ENCODE data around the gene CCDC57.

The CCDC57 gene

DNA sequence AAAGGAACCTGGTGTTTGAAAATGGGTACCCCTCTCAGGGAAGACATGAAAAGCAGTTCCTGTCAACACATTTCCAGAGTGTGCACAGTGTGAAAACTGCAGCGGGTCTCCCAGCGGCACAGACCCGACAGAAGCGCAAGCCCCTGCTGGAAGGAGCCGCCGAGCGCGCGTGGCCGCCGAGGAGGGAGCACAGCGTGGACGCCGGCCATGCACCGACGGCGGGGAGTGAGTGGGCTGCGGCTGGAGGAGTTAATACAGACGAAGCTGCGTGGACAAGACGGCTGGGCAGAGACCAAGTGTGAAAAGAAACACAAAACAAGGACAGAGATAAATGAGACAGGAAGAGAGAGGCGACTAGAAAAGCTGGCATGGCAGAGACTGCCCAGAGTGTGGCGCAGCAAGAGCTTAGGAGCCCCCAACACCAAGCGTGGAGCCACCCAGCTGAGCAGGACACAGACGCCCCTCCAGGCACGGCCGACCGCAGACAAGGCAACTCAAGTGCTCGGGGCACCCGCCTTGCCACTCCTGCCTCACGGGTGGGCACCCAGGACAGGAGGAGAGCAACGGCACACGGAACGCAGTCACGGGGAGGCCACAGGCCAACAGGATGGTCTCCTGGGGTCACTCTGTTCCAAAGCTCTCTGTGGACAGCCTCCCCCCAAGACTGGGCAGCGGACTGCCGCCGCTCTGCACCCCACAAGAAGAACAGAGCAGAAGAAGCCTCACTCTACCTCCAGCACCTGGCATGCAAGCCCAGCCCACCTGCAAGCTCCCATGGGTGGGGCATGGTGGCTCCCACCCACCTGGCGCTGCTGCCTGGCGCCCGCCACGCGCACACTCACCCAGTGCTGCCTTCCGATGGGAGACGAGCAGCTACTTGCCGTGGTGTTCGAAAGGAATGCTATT is 32.7 kb upstream of the CCDC57 start:
- no peak for DNase-seq

DNA sequence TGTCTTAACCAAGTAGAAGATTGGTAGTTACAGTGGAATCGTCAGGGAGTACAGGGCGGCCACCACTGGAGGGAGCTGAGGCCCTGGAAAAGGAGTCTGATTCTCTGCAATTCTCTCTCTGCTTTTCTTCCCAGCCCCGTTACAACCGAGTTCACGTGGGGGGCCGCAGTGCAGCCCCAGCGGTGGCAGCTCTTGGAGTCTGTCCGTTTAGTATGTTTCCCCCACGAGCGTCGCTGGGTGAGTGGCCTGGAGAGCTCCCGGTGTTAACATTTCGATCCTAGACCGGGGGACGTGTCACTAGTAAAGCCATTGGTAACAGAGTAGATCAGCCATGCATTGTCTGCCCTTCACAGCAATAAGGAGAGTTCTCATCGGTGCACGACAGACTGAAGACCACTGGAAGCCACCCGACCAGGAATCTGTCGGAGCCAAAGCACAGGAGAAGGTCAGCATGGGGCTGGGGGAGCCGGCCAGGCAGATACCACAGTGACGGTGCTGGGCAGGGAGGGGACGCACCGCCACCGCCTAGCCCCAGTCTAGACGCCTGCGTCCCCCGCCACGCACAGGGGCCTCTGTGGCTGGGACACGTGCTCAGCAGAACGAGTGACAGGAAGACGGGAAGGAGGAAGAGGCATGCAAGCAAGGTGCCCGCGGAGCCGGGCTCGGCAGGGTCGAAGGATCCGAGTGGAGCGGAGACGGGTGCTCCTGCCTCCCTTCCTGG is 31.9 kb upstream of the CCDC57 start:
- DNase-seq = peak; percentile 2

DNA sequence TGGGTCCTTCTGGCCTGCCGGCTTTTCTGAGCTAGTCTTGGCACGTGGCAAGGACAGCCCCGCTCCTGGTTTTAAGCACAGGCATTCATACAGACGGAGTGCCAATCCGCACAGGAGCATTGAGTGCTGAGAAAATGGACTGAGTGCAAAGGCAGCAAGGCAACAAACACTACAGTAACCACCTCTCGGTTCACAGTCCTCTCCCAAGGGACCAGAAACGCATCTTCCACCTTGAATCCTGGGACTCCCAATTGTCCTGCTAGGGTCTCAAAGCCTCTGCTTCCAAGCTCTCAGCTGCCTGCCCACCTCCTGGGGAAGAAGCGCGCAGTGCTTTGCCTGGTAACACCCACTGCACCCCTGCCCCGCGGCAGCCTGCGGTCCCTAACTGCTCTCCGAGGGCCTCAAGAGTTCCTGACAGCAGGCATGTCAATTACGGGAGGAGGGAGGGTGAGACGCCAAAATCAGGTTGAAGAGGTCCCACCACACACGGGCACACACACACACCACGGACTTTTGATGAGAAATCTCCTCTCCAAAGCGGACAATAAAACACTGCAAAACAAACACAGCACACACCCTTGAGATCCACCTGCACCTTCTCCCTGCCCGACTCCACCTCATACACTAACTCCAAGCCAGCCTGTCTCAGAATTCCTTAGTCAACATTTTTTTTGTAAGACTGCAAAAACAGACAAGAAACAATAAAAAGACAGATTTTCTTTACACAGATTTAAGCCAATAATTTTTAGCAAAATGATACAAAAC is 31.2 kb upstream of the CCDC57 start:
- DNase-seq = no peak

DNA sequence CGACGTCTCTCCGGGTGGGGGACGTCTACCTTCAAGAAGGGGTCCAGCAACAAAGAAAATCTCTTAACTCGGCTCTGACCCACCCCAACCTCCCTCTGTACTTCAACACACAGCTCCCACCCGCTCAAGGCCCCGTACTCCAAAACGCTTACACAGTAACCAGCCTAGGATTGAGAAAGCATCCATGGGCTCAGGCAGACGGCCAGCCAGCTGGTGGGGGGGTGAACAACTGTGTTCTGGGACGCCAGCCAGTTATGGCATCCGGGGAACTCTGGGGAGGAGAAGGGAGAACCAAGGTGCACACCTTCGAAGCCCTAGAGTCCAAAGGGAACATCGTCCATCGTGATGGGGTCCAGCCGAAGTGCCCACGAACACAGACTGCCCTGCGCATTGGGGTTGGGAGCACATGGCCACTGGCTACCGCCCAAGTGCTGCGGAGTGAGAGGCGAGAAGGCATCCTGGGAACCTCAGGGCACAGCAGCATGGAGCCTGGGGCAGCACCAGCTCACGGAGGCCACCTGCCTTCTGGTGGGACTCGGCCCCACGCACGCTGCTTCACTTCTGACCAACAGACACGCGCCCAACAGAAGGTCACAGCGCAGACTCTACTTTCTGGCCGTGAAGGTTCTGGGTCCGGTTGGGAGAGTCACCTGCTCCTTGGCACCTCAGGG is 30.5 kb upstream of the CCDC57 start:
- no peak for DNase-seq

DNA sequence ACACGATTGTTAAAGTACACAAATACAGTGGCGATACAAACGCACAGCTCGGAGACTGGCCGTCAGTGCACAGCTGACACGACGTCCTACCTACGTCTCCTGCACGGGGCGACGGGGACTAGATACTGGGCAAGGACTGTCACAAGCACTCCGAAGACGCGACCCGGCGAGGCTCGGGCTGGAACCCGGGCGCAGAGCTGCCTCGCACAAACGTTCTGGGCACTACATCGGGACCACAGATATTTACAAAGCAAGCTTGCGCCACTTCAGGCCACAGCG is 30.0 kb upstream of the CCDC57 start:
- no peak for DNase-seq

DNA sequence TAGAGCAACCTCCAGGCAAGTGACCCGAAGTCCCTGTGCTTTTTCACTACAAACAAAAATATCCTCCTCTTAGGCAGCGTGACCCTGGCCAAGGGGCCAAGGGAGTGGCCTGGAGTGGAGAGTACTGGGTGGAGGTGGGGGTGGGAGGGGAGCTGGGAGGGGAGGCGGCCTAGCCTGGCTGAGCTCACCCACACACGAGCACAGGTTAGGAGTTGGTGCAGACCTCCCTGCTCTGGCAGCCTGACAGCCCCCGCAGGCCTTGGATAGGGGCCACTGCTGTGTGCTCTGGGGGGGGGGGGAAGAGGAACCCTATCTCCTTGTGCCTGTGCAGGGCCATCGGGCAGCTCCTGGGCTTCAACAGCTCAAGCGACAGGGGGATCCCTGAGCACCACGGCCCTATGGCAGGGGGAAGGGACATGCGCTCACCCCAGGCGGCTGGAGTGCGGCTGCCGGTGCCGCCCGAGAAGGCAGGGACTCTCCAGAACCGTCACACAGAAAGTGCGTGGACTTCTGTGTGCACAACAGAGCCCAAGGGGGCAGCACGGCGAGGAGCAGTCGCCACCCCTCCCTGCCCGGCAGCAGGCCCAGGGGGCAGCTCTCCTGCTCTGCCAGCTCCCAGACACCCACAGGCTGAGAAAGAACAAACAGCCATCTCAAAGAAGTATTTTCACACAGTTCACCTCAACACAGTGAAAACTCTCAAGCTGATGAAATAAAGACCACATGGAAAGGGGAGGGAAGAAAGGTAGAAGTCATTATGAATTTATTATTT is 29.5 kb upstream of the CCDC57 start:
- no peak for DNase-seq

DNA sequence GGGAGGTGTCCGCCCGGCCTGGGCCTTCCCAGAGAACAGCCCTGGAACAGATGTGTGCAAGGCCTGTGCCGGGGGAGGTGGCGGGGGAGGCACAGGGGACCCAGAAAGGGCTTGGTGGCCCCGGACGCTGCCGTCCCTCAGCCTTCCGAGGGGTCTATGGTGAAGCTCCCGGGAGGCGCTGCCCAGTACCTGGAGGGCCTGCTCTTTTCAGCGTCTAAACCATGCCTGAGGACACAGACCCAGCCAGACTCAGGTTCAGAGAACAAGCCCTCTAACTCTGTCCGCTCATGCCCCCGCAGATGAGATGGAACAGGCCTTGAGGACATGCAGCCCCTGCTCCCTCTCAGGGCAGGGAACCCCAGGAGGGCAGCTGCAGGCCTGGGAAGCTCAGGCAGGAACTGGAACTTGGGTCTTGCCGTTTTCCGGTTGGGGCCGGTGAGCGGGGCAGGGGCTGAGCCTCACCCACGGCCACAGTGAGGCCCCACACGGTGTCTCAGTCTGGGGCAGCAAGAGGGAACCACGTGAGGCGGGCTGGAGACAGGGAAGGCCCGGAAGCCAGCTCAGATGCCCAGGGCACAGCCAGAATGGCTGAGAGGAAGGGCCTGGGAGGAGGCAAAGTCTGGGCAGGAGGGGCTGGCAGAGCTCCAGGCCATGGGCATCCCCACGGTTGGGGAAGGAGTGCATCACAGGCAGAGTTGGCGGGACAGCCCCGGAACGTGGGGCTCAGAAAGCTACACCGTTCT is 28.7 kb upstream of the CCDC57 start:
- DNase-seq = no peak

DNA sequence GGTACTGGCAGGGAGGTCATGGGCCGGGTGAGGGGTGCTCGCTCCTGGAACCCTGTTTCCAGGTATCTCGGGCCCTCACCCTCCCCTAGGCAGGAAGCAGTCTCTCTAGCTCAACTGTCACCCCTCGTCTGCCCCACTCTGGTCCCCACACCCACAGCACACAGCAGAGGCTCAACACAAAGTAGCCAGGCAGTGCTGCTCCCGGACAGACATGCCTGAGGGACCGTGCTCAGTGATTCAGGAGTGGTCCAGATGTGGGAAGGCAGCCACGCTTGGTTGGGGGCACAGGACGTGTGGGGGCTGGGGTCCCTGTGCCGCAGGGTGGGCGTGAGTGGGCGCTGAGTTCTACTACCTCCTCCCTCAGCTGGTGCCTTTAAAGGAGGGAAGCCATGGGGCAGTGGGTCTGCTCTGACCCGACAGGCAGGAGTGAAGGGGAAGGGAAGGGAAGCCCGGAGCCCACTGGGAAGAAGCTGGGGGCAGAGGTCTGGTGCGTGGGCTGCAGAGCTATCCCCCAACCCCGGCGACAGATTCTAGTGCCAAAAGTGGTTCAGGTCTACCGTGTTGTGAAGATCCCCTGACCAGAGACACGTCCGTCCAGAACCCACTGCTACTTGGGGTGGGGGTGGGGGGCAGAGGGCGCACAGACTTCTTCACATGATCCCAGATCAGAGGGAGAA is 28.0 kb upstream of the CCDC57 start:
- no peak for DNase-seq

DNA sequence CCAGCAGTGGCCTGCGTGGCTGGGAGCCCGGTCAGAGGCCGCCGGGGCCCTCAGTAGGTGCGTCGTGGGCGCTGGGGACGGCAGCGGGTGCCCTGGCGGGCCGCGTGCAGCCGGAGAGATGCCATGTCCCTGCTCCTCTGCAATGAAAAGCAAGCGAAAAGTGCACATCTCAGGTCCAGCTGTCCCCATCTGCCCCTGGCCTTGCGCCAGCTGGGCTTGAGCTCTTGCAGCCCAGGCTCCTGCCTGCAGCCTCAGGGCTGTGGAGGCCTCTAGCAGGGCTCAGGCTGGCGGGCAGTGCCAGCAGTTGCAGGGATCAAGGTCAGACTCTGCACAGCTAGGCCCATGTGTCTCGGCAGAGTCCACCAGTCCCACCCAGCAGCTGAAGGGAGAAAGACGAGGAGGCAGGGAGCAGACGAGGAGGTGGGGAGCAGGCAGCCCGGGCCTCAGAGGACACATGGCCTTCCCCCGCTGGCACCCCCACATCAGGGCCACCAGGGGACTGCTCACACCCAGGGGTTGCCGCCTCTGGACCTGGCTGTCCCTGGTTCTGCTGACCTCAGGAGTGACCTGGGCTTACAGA is 27.4 kb upstream of the CCDC57 start:
- DNase-seq = no peak

DNA sequence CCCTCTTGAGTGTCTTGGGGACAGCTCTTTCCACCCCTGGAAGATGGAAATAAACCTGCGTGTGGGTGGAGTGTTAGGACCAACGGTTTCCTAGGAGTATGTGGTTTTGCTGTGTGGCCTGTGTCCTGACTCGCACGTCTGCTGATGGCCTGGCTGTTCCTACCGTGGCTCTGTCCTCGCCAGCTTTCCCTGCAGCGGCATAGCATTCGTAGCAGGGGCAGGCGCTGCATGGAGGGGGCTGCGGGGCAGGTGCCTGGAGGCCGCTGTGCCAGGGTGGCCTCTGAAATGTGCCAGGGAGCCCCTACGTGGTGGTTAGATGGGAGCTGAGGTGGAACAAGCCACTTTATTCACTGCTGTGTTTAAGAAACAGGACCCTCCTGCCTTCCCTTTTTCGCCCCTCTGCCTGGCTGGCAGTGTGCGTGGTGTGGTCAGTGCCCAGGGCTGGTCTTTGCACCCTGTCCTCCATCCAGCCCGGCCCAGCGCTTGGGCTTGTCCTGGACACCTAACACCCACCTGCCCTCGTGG is 26.8 kb upstream of the CCDC57 start:
- DNase-seq = no peak

DNA sequence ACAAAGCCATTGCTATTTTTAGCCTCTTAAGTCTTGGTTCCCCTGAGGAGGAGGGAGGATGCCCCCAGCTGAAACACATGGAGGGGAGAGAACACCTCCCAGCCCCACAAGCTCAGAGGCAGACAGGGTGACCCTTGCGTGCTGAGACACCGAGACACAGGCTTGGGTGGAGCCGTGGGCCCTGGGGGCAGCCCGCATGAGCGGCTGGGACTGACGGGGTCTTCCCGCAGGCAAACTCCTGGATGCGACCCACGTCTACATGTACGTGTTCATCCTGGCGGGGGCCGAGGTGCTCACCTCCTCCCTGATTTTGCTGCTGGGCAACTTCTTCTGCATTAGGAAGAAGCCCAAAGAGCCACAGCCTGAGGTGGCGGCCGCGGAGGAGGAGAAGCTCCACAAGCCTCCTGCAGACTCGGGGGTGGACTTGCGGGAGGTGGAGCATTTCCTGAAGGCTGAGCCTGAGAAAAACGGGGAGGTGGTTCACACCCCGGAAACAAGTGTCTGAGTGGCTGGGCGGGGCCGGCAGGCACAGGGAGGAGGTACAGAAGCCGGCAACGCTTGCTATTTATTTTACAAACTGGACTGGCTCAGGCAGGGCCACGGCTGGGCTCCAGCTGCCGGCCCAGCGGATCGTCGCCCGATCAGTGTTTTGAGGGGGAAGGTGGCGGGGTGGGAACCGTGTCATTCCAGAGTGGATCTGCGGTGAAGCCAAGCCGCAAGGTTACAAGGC is 26.0 kb upstream of the CCDC57 start:
- DNase-seq = no peak

DNA sequence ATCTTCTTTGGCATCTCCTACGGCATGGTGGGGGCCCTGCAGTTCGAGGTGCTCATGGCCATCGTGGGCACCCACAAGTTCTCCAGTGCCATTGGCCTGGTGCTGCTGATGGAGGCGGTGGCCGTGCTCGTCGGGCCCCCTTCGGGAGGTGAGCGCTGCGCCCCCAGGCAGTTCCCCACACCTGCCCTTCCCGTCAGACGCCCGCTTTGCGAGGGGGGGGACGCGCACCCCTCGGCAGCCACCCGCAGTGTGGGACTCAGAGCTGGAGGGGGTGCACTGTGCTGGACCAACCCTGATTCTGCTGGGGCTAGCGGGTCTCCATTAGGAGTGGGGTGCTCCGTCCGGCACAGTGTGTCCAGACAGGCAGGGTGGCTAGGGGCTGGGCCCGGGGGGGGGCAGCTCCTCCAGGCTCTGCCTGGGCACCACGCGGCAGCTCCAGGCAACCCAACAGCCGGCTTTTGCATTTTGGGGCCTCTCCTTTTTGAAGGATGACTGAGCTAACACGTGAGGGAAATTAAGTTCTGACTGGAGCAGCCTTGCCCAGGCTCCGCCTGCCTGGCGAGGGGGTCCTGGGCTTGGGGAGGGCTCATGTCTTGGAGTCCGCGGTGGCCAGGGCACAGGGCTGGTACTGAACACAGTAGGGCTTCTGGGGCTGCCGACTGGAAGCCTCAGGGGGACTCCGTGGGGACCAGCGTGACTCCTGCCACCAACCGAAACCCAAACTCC is 25.3 kb upstream of the CCDC57 start:
- no peak for DNase-seq

DNA sequence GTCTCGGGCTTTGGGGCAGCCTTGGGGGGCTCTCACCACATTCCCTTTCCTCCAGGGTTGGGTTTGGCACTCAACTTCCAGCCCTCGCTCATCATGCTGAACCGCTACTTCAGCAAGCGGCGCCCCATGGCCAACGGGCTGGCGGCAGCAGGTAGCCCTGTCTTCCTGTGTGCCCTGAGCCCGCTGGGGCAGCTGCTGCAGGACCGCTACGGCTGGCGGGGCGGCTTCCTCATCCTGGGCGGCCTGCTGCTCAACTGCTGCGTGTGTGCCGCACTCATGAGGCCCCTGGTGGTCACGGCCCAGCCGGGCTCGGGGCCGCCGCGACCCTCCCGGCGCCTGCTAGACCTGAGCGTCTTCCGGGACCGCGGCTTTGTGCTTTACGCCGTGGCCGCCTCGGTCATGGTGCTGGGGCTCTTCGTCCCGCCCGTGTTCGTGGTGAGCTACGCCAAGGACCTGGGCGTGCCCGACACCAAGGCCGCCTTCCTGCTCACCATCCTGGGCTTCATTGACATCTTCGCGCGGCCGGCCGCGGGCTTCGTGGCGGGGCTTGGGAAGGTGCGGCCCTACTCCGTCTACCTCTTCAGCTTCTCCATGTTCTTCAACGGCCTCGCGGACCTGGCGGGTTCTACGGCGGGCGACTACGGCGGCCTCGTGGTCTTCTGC is 24.6 kb upstream of the CCDC57 start:
- no peak for DNase-seq

DNA sequence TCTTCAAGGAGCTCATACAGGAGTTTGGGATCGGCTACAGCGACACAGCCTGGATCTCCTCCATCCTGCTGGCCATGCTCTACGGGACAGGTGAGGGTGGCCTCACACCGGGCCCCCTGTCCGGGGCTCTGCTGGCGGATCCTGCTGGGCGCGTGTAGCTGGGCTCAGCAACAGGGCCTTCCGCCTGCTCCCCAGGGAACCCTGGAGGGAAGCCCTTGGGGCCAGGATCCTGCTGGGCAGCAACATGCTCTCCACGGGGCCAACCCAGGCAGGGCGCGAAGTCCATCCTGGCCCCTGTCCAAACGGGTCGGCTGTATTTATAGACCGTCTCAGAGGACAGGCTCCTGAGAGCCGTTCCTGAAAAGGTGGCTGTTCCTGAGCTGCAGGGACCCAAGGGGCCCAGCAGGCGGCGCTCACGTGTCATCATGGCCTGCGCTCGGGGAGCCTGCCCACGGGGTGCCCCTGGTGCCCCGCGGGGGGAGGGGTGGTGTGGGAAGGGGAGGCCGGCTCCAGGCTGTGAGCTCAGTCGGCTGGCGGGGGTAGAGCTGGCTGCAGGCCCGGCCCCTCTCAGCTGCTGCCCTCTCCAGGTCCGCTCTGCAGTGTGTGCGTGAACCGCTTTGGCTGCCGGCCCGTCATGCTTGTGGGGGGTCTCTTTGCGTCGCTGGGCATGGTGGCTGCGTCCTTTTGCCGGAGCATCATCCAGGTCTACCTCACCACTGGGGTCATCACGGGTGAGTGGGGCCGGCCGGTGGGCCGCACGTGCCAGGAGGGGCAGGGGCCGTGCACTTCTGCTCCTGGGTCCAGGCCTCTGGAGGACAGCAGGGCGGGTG is 23.7 kb upstream of the CCDC57 start:
- DNase-seq = peak; percentile 62

DNA sequence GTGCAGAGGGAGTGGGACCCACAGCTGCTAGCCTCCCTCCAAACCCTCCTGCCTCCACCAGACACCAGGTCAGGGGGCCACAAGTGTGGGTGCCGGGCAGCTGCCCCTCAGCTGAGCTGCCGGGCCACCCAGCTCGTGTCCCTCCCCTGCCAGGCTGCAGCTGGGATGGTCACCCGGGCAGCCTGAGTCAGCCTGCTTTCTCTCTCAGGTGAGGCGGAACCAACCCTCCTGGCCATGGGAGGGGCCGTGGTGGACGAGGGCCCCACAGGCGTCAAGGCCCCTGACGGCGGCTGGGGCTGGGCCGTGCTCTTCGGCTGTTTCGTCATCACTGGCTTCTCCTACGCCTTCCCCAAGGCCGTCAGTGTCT is 23.1 kb upstream of the CCDC57 start:
- DNase-seq = no peak

DNA sequence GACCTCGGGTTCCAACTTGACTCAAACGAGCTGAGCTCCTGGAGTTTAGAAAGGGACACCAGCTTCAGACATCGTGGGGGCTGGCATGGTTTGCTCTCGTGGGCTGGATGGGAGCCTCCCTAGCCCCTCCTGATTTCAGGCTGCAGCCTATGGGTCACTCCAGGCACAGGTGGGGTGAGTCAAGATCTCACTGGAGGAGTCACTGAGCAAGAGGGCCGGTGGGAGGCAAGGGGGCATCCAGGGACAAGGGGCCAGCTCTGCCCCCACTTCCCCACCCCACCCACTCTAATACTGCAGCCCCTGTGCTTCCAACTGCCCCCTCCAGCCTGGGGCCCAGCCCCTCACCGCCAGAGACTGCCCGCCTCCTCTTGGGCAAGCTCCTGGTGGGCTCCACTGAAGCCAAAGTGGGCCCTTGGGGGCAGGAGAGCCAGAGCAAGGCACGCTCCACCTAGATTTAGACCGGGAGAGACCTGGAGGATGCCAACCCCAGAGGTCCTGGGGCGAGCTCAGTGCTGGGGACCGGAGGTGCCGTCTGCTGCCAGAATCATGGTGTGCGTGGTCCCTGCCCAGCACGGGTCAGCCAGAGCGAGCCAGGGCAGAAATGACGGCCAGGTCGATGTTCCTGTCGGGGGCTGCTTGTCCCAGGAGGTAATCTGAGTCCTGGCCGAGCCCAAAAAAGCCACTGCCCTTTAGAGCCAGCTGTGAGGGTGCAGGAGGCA is 22.6 kb upstream of the CCDC57 start:
- no peak for DNase-seq

All from SHP77 treated with DMSO at 0.1 percent for 48 hours (cell line).